Pancreas (tissue), 10 donors: Measurements from ENCODE around the gene SCUBE3. TPM values are rescaled to one million over a fixed set of nuclear protein-coding genes. Genes with fewer than 3 reads are reported as not detected.
A peak's percentile ranks its signal among the peaks of the same experiment; 100 is the strongest.

Experiments used
- ATAC-seq, 4 donors: fragments of 200-7000 bp; cut with Tn5 transposase; one replicate each; pipeline versions ENCODE4 v1.8.0 to v1.9.1; 2020; ENCODE audit warnings: mild to moderate bottlenecking in 4 of 4, moderate library complexity in 4 of 4
- DNase-seq, 6 donors: peaks; one replicate each; pipeline ENCODE4 v3.0.0-alpha.2; 2020
- FAIRE-seq: peaks from 2 replicates; lab custom pipeline; 2012; peaks lifted over from hg19 to GRCh38; lab: Jason Lieb, UNC
- H3K27ac ChIP-seq, 4 donors: fragments of 200-600 bp; sonication (generic); 1 replicate in 3 of 4; 2 replicates in 1 of 4; pipeline versions ENCODE4 v1.5.0 to v1.8.0; 2020
- H3K27me3 ChIP-seq, 4 donors: fragments of 200-600 bp; one replicate each; pipeline ENCODE4 v1.8.0; 2021
- H3K36me3 ChIP-seq, 3 donors: fragments of 200-600 bp; sonication (generic) in 1 of 3; one replicate each; pipeline versions ENCODE4 v1.5.0 to v1.8.0; 2020 to 2021
- H3K4me1 ChIP-seq, 3 donors: fragments of 200-600 bp; one replicate each; pipeline ENCODE4 v1.8.0; 2021
- H3K4me3 ChIP-seq, 4 donors: fragments of 200-600 bp; sonication (generic) in 2 of 4; one replicate each; pipeline versions ENCODE4 v1.5.0 to v1.8.0; 2020 to 2021
- H3K9me3 ChIP-seq, 4 donors: fragments of 200-600 bp; one replicate each; pipeline ENCODE4 v1.8.0; 2021
- CTCF ChIP-seq, 4 donors: fragments of 200-600 bp; sonication (generic) in 3 of 4; IDR thresholded peaks; one replicate each; pipeline versions ENCODE4 v1.5.0 to v1.8.0; 2021; ENCODE audit warnings: antibody characterized with exemption in 4 of 4
- WGBS, 2 donors: extraction: QIAGEN DNeasy Blood & Tissue Kit; methylation state at CpG; one replicate each; pipeline ENCODE4 v1.1.7; 2013; 5-methylcytosine and 5-hydroxymethylcytosine counted together
- intact Hi-C, 3 donors: fragments of 100-400 bp; cut with DNase I; formaldehyde crosslinking; loops; one replicate each; pipeline versions ENCODE4 v1.11.1 to v1.14.2; 2022
- polyA plus RNA-seq, 2 donors: library from polyadenylated mRNA; stranded (reverse); fragments of 200-250 nt; gene quantifications; one replicate each; pipeline ENCODE4 v1.2.3, GENCODE V29; 2013
- total RNA-seq, 6 donors: library from RNA; stranded (reverse); fragmentation: NEBNext Ultra II Directional in 4 of 6; extraction: Animal tissue kit (Norgen Biotek cat#: 25700) in 4 of 6; gene quantifications; one replicate each; pipeline versions ENCODE4 v1.2.1 to v1.2.4, GENCODE V29; 2021 to 2023
- donor health status: healthy with polysubstance abuse.
- donor health status: DM: no; HTN: no; CAD: no; lungs with moderate emphysema.
- donor health status: DM: no; HTN: no; CAD: no.
- donor health status: control.
- donor health status: control.
- donor health status: Bipolar disorder and iron deficiency.
- donor health status: DM: yes; HTN: yes; CAD: no.
- donor health status: DM: no; HTN: no; CAD: no.
- donor health status: DM: no; HTN: no; CAD: no.
- donor health status: DM: yes; HTN: yes; CAD: no.

The SCUBE3 gene
- total and polyA plus RNA-seq, 8 donors = 0.02 to 0.15 (median 0.03) TPM; not detected in 1

- H3K9me3 ChIP-seq = no peaks in the 10 kb centered on the region
- H3K27ac ChIP-seq = no peak overlapping the region
- peaks cover 0 to 13% (median 0%) of the 10 kb centered on the region in 3 donors for H3K4me1 ChIP-seq
- FAIRE-seq (no peak), ATAC-seq (no peak), DNase-seq (no peak)
- intact Hi-C loops = no loop called here
- no peaks in the 10 kb centered on the region for H3K36me3 ChIP-seq
- no peak overlapping the region for H3K4me3 ChIP-seq
- TF ChIP-seq CTCF (IDR thresholded peaks at IDR 0.05) = no peak
- WGBS, 2 donors = 36 to 38% methylated on average over 2 of the region's 2 CpGs
- no peaks in the 10 kb centered on the region for H3K27me3 ChIP-seq
Observed at GRCh38 chr6:35262596-35262995, 48.8 kb downstream of the SCUBE3 start.

- intact Hi-C loops = no loop called here
Observed at GRCh38 chr6:35264550-35265274, 51.0 kb downstream of the SCUBE3 start.

GRCh38 chr6:35265523-35265922, 51.8 kb downstream of the SCUBE3 start:
- no peak for DNase-seq
- H3K4me1 ChIP-seq = peaks cover 0 to 4% (median 0%) of the 10 kb centered on the region in 3 donors
- no peaks in the 10 kb centered on the region for H3K36me3 ChIP-seq
- WGBS, 2 donors = 93% methylated on average over 2 of the region's 2 CpGs
- FAIRE-seq = no peak
- H3K27ac ChIP-seq = no peak overlapping the region
- intact Hi-C loops = no loop called here
- ATAC-seq = no peak
- TF ChIP-seq CTCF (IDR thresholded peaks at IDR 0.05) = no peak
- no peaks in the 10 kb centered on the region for H3K27me3 ChIP-seq
- H3K9me3 ChIP-seq = no peaks in the 10 kb centered on the region
- no peak overlapping the region for H3K4me3 ChIP-seq

More at GRCh38 chr6:35264550-35265274, 51.0 kb downstream of the SCUBE3 start:
- no peak for FAIRE-seq
- peaks cover 0 to 8% (median 0%) of the 10 kb centered on the region in 3 donors for H3K4me1 ChIP-seq
- no peaks in the 10 kb centered on the region for H3K36me3 ChIP-seq
- H3K27ac ChIP-seq = no peak overlapping the region
- no peaks in the 10 kb centered on the region for H3K9me3 ChIP-seq
- no peak for TF ChIP-seq CTCF (IDR thresholded peaks at IDR 0.05)
- ATAC-seq = no peak
- DNase-seq = no peak
- H3K4me3 ChIP-seq = no peak overlapping the region
- no peaks in the 10 kb centered on the region for H3K27me3 ChIP-seq

GRCh38 chr6:35267446-35267845, 53.7 kb downstream of the SCUBE3 start:
- intact Hi-C loops = no loop called here
- TF ChIP-seq CTCF (IDR thresholded peaks at IDR 0.05) = no peak
- ATAC-seq (no peak), DNase-seq (no peak), FAIRE-seq (no peak)
- no peaks in the 10 kb centered on the region for H3K9me3 ChIP-seq
- H3K4me1 ChIP-seq = no peaks in the 10 kb centered on the region
- H3K27ac ChIP-seq = no peak overlapping the region
- no peaks in the 10 kb centered on the region for H3K36me3 ChIP-seq
- H3K27me3 ChIP-seq = no peaks in the 10 kb centered on the region
- 84 to 91% methylated on average over 8 of the region's 8 CpGs for WGBS, 2 donors
- no peak overlapping the region for H3K4me3 ChIP-seq

GRCh38 chr6:35267897-35268296, 54.1 kb downstream of the SCUBE3 start:
- no peak for DNase-seq
- Histone ChIP-seq H3K4me1 (no peaks in the 10 kb centered on the region), H3K4me3 (no peak overlapping the region), H3K27me3 (no peaks in the 10 kb centered on the region), H3K9me3 (no peaks in the 10 kb centered on the region), H3K36me3 (no peaks in the 10 kb centered on the region), H3K27ac (no peak overlapping the region)
- FAIRE-seq = no peak
- no peak for TF ChIP-seq CTCF (IDR thresholded peaks at IDR 0.05)
- intact Hi-C loops = no loop called here
- peak in 1 of 4 donors; percentile 29 for ATAC-seq
- 46 to 57% methylated on average over 2 of the region's 2 CpGs for WGBS, 2 donors
